NAMALWA (cell line): ENCODE results near the gene OPN1SW.
A peak's percentile ranks its signal among the peaks of the same experiment; 100 is the strongest.

Experiments used
- DNase-seq: peaks from one replicate; pipeline ENCODE4 v3.0.0-alpha.2; 2015; ENCODE audit warnings: low spot score

The OPN1SW gene

GRCh38 chr7:128792471-128793180, 17.0 kb upstream of the OPN1SW start:
- peak; percentile 43 for DNase-seq

- DNase-seq = no peak
Measured at GRCh38 chr7:128791972-128792327, 16.4 kb upstream of the OPN1SW start.

GRCh38 chr7:128791121-128791971, 15.8 kb upstream of the OPN1SW start, which contains the start of gene CCDC136:
Gene CCDC136, plus strand, starts transcription at chr7:128791968. Its CDS starts 444 bp downstream, at chr7:128792412.
- peak; percentile 86 for DNase-seq

- no peak for DNase-seq
Measured at GRCh38 chr7:128790315-128791041, 14.9 kb upstream of the OPN1SW start.

GRCh38 chr7:128788446-128789412, 13.1 kb upstream of the OPN1SW start:
- DNase-seq = no peak

GRCh38 chr7:128785738-128786137, 10.1 kb upstream of the OPN1SW start:
- DNase-seq = no peak

GRCh38 chr7:128783143-128783861, 7.7 kb upstream of the OPN1SW start:
- peak; percentile 67 for DNase-seq

- DNase-seq = no peak
Measured at GRCh38 chr7:128781851-128782250, 6.3 kb upstream of the OPN1SW start.

- no peak for DNase-seq
Measured at GRCh38 chr7:128781126-128781525, 5.5 kb upstream of the OPN1SW start.

- no peak for DNase-seq
Measured at GRCh38 chr7:128778946-128779345, 3.4 kb upstream of the OPN1SW start.

GRCh38 chr7:128777156-128778123, 1.8 kb upstream of the OPN1SW start:
- no peak for DNase-seq

- DNase-seq = no peak
Measured at GRCh38 chr7:128774921-128775320, 673 bp downstream of the OPN1SW start.

- DNase-seq = no peak
Measured at GRCh38 chr7:128774029-128774689, 1.4 kb downstream of the OPN1SW start.

- DNase-seq = no peak
Measured at GRCh38 chr7:128773604-128774003, 2.0 kb downstream of the OPN1SW start.

- DNase-seq = no peak
Measured at GRCh38 chr7:128770233-128770632, 5.4 kb downstream of the OPN1SW start.

GRCh38 chr7:128767475-128768110, 8.0 kb downstream of the OPN1SW start:
- no peak for DNase-seq

GRCh38 chr7:128763541-128763940, 12.1 kb downstream of the OPN1SW start:
- DNase-seq = no peak

GRCh38 chr7:128759242-128759641, 16.4 kb downstream of the OPN1SW start:
- DNase-seq = no peak

GRCh38 chr7:128758553-128758952, 17.0 kb downstream of the OPN1SW start:
- DNase-seq = no peak
